Measurements from ENCODE around the gene PSAT1. TPM values are rescaled to one million over a fixed set of nuclear protein-coding genes. Genes with fewer than 3 reads are reported as not detected.

Gene PSAT1
- total and polyA plus RNA-seq, 8 donors: 15.9 to 43.7 (median 30.5) TPM

DNA sequence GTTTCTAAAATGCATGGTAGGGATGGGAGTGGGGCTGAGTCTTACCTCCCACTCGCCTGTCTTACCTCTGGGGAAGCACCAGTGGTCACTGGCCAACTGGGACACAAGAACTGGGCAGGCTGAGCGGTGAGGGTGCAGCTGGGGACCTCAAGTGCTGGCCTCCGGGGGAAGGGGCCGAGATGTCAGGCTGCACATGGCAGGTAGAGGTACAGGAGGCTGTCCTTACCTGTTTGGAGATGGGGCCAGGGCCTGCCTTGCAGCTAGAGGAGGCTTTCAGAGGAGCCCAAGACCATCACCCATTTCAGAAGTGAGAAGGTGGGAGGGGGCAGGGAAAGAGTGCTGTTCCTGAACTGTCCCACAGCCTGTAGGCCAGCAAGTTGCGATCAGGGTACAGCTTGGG, 14.2 kb downstream of the PSAT1 start:
- no peak overlapping the region for H3K4me3 ChIP-seq
- no peak for ATAC-seq
- H3K36me3 ChIP-seq: peaks cover 0 to 23% of the 10 kb centered on the region in 2 donors
- intact Hi-C loops (cut with DNase I): no loop called here
- DNase-seq: no peak
- H3K27me3 ChIP-seq: no peaks in the 10 kb centered on the region
- no peak for TF ChIP-seq CTCF (IDR thresholded peaks at IDR 0.05)
- no peaks in the 10 kb centered on the region for H3K9me3 ChIP-seq
- no peak overlapping the region for H3K27ac ChIP-seq
- H3K4me1 ChIP-seq: no peaks in the 10 kb centered on the region

GRCh38 chr9:78311886-78312524, 15.1 kb downstream of the PSAT1 start:
- H3K4me1 ChIP-seq: no peaks in the 10 kb centered on the region
- no peak overlapping the region for H3K4me3 ChIP-seq
- ATAC-seq (no peak), DNase-seq (no peak)
- H3K9me3 ChIP-seq: no peaks in the 10 kb centered on the region
- TF ChIP-seq CTCF (IDR thresholded peaks at IDR 0.05): no peak
- H3K27me3 ChIP-seq: no peaks in the 10 kb centered on the region
- no peak overlapping the region for H3K27ac ChIP-seq
- H3K36me3 ChIP-seq: peaks cover 0 to 24% of the 10 kb centered on the region in 2 donors
- intact Hi-C loops (cut with DNase I): no loop called here

DNA sequence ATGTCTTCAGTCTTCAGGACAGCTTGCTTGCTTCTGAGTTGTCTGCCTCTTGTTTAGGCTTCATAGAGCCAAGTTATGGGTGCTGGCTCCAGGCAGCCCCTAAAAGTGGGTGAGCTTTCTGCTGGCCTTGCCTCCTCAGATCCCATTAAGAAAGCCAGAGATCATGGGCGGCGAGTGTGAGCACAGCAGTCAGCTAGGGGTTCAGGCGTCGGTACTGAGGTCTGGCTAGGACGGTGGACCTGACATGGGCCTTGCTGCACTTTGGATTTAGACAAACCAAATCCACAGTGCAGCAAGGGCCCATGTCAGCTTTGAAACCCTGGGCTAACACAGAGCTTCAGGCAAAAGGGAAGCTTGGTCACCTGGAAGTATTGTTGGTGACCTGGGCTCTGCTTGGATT, 17.6 kb downstream of the PSAT1 start:
- no peaks in the 10 kb centered on the region for H3K9me3 ChIP-seq
- no peaks in the 10 kb centered on the region for H3K4me1 ChIP-seq
- ATAC-seq (no peak), DNase-seq (no peak)
- H3K36me3 ChIP-seq: peaks cover 0 to 24% of the 10 kb centered on the region in 2 donors
- no peak for TF ChIP-seq CTCF (IDR thresholded peaks at IDR 0.05)
- no peaks in the 10 kb centered on the region for H3K27me3 ChIP-seq
- no peak overlapping the region for H3K27ac ChIP-seq
- H3K4me3 ChIP-seq: no peak overlapping the region
- intact Hi-C loops (cut with DNase I): no loop called here

- H3K4me1 ChIP-seq: no peaks in the 10 kb centered on the region
- no peak for TF ChIP-seq CTCF (IDR thresholded peaks at IDR 0.05)
- intact Hi-C loops (cut with DNase I): no loop called here
- H3K9me3 ChIP-seq: no peaks in the 10 kb centered on the region
- no peak for DNase-seq
- H3K36me3 ChIP-seq: peaks cover 0 to 29% of the 10 kb centered on the region in 2 donors
- no peak overlapping the region for H3K4me3 ChIP-seq
- H3K27me3 ChIP-seq: no peaks in the 10 kb centered on the region
- ATAC-seq: no peak
- no peak overlapping the region for H3K27ac ChIP-seq
Observed at GRCh38 chr9:78314953-78315870, 18.3 kb downstream of the PSAT1 start.

- intact Hi-C loops (cut with DNase I): no loop called here
- Histone ChIP-seq H3K9me3 (no peaks in the 10 kb centered on the region), H3K27ac (no peak overlapping the region), H3K27me3 (no peaks in the 10 kb centered on the region), H3K4me3 (no peak overlapping the region), H3K4me1 (no peaks in the 10 kb centered on the region), H3K36me3 (peaks cover 0 to 29% of the 10 kb centered on the region in 2 donors)
- DNase-seq (no peak), ATAC-seq (no peak)
- TF ChIP-seq CTCF (IDR thresholded peaks at IDR 0.05): no peak
Observed at GRCh38 chr9:78316166-78316892, 19.4 kb downstream of the PSAT1 start.
